ENCODE measurements around the gene OLFML3.
"Not testable (repeated sequence)": the region's sequence is repeated elsewhere in the genome, so short reads cannot be mapped to it uniquely, and the experiment has no call there.

OLFML3 gene

DNA sequence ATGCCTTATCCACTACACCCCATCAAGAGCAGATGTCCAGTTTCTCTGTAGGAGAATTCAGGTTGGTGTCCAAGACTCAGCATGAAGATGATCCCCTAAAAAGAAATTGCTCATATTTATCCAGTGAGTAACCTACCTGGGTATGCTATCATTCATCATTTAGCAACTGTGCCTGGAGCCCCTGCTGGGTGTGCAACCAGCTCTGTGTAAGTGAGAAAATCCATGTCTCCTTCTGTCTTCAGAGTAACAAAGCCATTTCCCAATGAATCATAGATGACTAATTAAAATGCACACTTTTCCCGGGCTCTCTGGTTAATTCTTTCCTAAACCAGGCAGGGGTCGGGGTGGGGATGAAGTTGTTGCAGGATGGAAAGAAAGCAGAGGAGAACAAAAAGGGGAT, 35.8 kb downstream of the OLFML3 start:
- no peaks in the 10 kb centered on the region for H4K20me1 ChIP-seq (ENCODE audit: insufficient read depth, low read length)
- no peaks in the 10 kb centered on the region for H3K79me2 ChIP-seq (ENCODE audit: low read length)
- no peaks in the 10 kb centered on the region for H3F3A ChIP-seq (ENCODE audit: insufficient read depth, low read length)
- no peak overlapping the region for H3K4me3 ChIP-seq (ENCODE audit: low read length)
- no peak overlapping the region for H3K27ac ChIP-seq (ENCODE audit: low read length)
- no peaks in the 10 kb centered on the region for H3K4me1 ChIP-seq (ENCODE audit: low read length)
- no peak overlapping the region for H2AFZ ChIP-seq (ENCODE audit: low read length)
- no peak for DNase-seq
- no peaks in the 10 kb centered on the region for H3K9me2 ChIP-seq (replicated peaks; ENCODE audit: insufficient read depth, low read length)
- TF ChIP-seq EZH2phosphoT487 (IDR thresholded peaks at IDR 0.05; ENCODE audit: low read length) (no peak), EZH2 (optimal IDR thresholded peaks at IDR 0.05; ENCODE audit: low read depth, low read length) (no peak)
- TF ChIP-seq, protein P1, sequence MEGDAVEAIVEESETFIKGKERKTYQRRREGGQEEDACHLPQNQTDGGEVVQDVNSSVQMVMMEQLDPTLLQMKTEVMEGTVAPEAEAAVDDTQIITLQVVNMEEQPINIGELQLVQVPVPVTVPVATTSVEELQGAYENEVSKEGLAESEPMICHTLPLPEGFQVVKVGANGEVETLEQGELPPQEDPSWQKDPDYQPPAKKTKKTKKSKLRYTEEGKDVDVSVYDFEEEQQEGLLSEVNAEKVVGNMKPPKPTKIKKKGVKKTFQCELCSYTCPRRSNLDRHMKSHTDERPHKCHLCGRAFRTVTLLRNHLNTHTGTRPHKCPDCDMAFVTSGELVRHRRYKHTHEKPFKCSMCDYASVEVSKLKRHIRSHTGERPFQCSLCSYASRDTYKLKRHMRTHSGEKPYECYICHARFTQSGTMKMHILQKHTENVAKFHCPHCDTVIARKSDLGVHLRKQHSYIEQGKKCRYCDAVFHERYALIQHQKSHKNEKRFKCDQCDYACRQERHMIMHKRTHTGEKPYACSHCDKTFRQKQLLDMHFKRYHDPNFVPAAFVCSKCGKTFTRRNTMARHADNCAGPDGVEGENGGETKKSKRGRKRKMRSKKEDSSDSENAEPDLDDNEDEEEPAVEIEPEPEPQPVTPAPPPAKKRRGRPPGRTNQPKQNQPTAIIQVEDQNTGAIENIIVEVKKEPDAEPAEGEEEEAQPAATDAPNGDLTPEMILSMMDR (IDR thresholded peaks at IDR 0.05; ENCODE audit: low read length), result no peak
- H3K4me2 ChIP-seq (ENCODE audit: low read depth, low read length), result no peak overlapping the region
- no peaks in the 10 kb centered on the region for H3K9me3 ChIP-seq (replicated peaks; ENCODE audit: insufficient read depth, low read length)
- no peaks in the 10 kb centered on the region for H3K36me3 ChIP-seq (replicated peaks; ENCODE audit: insufficient read depth, low read length)
- no peak overlapping the region for H3K9ac ChIP-seq (ENCODE audit: low read length)
- H3K27me3 ChIP-seq (replicated peaks; ENCODE audit: insufficient read depth, low read length), result no peaks in the 10 kb centered on the region

DNA sequence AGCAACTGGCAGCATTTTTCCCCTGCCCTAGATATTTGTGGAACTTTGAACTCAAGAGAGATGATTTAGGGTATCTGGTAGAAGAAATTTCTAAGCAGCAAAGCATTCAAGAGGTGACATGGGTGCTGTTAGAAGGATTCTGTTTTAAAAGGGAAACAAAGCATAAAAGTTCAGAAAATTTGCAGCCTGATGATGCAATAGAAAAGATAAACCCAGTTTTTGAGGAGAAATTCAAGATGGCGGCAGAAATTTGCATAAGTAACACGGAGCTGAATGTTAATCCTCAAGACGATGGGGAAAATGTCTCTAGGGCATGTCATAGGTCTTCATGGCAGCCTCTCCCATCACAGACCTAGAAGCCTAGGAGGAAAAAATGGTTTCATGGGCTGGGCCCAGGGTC, 40.5 kb downstream of the OLFML3 start:
- not testable (repeated sequence) for H3K9ac ChIP-seq (ENCODE audit: low read length); H2AFZ ChIP-seq (ENCODE audit: low read length); DNase-seq; H3K36me3 ChIP-seq (replicated peaks; ENCODE audit: insufficient read depth, low read length); H3K4me1 ChIP-seq (ENCODE audit: low read length); H3K9me3 ChIP-seq (replicated peaks; ENCODE audit: insufficient read depth, low read length); H3K9me2 ChIP-seq (replicated peaks; ENCODE audit: insufficient read depth, low read length); H4K20me1 ChIP-seq (ENCODE audit: insufficient read depth, low read length); H3K4me3 ChIP-seq (ENCODE audit: low read length); H3K27ac ChIP-seq (ENCODE audit: low read length); H3K4me2 ChIP-seq (ENCODE audit: low read depth, low read length); H3K27me3 ChIP-seq (replicated peaks; ENCODE audit: insufficient read depth, low read length); H3F3A ChIP-seq (ENCODE audit: insufficient read depth, low read length); H3K79me2 ChIP-seq (ENCODE audit: low read length)

DNA sequence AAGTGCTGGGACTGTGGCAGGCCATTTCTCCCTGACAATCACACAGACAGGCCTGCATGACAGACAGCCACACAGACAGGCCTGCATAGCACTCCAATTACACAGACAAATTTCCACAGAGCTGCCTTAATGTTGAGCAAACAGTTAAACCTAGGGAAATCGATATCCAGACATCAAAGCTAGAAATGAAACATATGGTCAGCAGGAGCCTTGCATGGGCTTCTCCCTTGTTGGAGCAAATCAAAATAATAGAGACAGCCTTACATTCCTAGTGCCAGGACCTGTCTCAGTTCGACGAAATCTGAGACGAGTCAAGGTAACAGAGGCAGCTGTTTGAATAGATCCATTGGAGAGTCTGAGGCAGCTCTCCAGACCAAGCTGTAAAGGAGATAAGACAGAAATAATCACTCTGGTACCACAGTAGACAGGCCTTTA, 42.4 kb downstream of the OLFML3 start:
- Histone ChIP-seq H3K79me2 (ENCODE audit: low read length) (no peaks in the 10 kb centered on the region), H2AFZ (ENCODE audit: low read length) (no peak overlapping the region), H3K4me2 (ENCODE audit: low read depth, low read length) (no peak overlapping the region), H3K36me3 (replicated peaks; ENCODE audit: insufficient read depth, low read length) (no peaks in the 10 kb centered on the region), H3K4me3 (ENCODE audit: low read length) (no peak overlapping the region), H3K27me3 (replicated peaks; ENCODE audit: insufficient read depth, low read length) (no peaks in the 10 kb centered on the region), H3K9me3 (replicated peaks; ENCODE audit: insufficient read depth, low read length) (no peaks in the 10 kb centered on the region), H3K9ac (ENCODE audit: low read length) (no peak overlapping the region), H3K4me1 (ENCODE audit: low read length) (no peaks in the 10 kb centered on the region), H3K9me2 (replicated peaks; ENCODE audit: insufficient read depth, low read length) (no peaks in the 10 kb centered on the region), H4K20me1 (ENCODE audit: insufficient read depth, low read length) (no peaks in the 10 kb centered on the region), H3K27ac (ENCODE audit: low read length) (no peak overlapping the region), H3F3A (ENCODE audit: insufficient read depth, low read length) (no peaks in the 10 kb centered on the region)
- DNase-seq, result no peak
- TF ChIP-seq EZH2phosphoT487 (IDR thresholded peaks at IDR 0.05; ENCODE audit: low read length) (no peak), EZH2 (optimal IDR thresholded peaks at IDR 0.05; ENCODE audit: low read depth, low read length) (no peak)
- TF ChIP-seq, protein P1 (IDR thresholded peaks at IDR 0.05; ENCODE audit: low read length), result no peak

GRCh38 chr1:114022877-114023276, 43.6 kb downstream of the OLFML3 start:
- no peaks in the 10 kb centered on the region for H3K27me3 ChIP-seq (replicated peaks; ENCODE audit: insufficient read depth, low read length)
- H3K4me3 ChIP-seq (ENCODE audit: low read length), result no peak overlapping the region
- H3F3A ChIP-seq (ENCODE audit: insufficient read depth, low read length), result no peaks in the 10 kb centered on the region
- no peak overlapping the region for H3K27ac ChIP-seq (ENCODE audit: low read length)
- no peak overlapping the region for H3K9ac ChIP-seq (ENCODE audit: low read length)
- H3K9me2 ChIP-seq (replicated peaks; ENCODE audit: insufficient read depth, low read length), result no peaks in the 10 kb centered on the region
- no peak overlapping the region for H3K4me2 ChIP-seq (ENCODE audit: low read depth, low read length)
- H2AFZ ChIP-seq (ENCODE audit: low read length), result no peak overlapping the region
- no peak for DNase-seq
- H4K20me1 ChIP-seq (ENCODE audit: insufficient read depth, low read length), result no peaks in the 10 kb centered on the region
- H3K36me3 ChIP-seq (replicated peaks; ENCODE audit: insufficient read depth, low read length), result no peaks in the 10 kb centered on the region
- no peaks in the 10 kb centered on the region for H3K4me1 ChIP-seq (ENCODE audit: low read length)
- no peaks in the 10 kb centered on the region for H3K9me3 ChIP-seq (replicated peaks; ENCODE audit: insufficient read depth, low read length)
- no peaks in the 10 kb centered on the region for H3K79me2 ChIP-seq (ENCODE audit: low read length)
- TF ChIP-seq, protein P1 (IDR thresholded peaks at IDR 0.05; ENCODE audit: low read length), result no peak
- TF ChIP-seq EZH2phosphoT487 (IDR thresholded peaks at IDR 0.05; ENCODE audit: low read length) (no peak), EZH2 (optimal IDR thresholded peaks at IDR 0.05; ENCODE audit: low read depth, low read length) (no peak)

Data from MM.1S (cell line).